ENCODE data around the gene FOXRED1.
A peak's percentile ranks its signal among the peaks of the same experiment; 100 is the strongest.
"Not testable (repeated sequence)": the region's sequence is repeated elsewhere in the genome, so short reads cannot be mapped to it uniquely, and the experiment has no call there.

FOXRED1 gene

GRCh38 chr11:126268708-126269579, at the start of gene FOXRED1, which contains the start of gene SRPRA:
Gene FOXRED1, plus strand, starts transcription at chr11:126269154. Its CDS starts 53 bp downstream, at chr11:126269207.
Gene SRPRA, minus strand, starts transcription at chr11:126268895. Its CDS starts 91 bp downstream, at chr11:126268804.
- DNase-seq (ENCODE audit: low read depth), result peak; percentile 98

DNA sequence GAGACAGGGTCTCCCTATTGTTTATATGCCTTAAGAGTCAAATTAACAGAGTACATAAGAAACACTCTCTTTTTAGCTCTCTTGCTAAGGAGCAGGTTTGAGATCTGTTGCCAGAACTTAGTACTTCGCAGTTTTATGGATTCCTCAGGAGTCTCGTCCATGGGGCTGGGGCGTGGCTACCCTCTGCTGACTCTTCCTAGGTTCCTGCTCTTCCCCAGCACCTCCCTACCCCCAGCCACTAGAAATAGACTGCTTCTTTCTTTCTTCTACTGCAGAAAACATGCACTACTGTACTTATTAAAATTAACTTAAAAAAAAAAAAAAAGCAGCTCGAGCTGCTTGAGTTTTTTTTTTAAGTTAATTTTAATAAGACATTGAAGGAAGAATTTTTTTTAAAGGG, 49.4 kb upstream of the FOXRED1 start:
- no peak for DNase-seq (ENCODE audit: low read depth)

GRCh38 chr11:126224647-126225294, 44.2 kb upstream of the FOXRED1 start:
- DNase-seq (ENCODE audit: low read depth), result no peak

DNA sequence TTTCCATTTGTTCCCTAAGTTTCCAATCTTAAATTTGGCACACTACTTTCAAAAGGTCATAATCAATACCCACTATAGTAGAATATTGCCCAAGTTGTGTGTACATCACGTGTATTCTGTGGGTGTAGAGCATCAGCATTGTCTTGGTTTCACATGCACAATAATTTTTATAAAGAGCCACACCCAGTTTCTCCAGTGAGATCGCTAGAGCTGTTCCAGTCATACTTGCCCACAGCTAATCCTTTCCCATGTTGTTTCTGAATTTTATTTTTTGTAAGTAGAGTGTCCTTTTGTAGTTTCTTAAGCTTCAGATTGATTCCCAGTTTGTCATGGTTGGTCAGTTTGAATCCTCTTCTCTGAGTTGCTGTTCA, 43.7 kb upstream of the FOXRED1 start:
- no peak for DNase-seq (ENCODE audit: low read depth)

- DNase-seq (ENCODE audit: low read depth), result no peak
Observed at GRCh38 chr11:126226334-126227084, 42.4 kb upstream of the FOXRED1 start.

DNA sequence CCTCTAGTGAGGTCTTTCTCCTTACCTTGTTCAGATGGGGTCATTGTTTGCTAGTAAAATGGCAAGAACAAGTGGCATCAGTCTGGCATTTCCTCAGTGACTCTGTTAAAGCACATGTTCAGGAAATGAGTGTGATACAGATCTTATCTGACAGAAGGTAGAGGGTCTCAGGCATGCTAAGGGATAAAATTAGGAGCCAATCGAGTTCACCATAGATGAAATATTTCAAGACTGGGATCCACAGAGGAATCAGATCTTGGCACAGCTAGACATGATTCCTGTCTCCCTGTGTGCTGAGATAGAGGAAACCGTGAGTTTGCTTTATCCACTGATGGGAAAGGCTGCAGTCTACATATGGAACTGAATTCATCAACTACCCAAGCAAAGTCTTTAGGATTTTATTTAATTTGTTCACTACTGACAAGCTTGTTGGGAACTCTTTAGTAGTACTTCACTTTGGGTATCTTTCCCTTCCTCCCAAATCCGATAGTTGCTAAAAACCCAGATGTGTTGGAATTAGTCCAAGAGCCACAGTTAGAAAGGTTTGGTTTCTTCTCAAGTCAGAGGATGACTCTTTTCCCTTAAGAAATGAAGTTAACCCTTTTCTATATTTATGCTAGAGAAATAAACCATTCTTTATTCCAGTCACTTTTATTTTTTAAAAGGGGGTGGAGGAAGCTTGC, 39.0 kb upstream of the FOXRED1 start:
- no peak for DNase-seq (ENCODE audit: low read depth)

- DNase-seq (ENCODE audit: low read depth), result no peak
Observed at GRCh38 chr11:126231725-126232459, 37.1 kb upstream of the FOXRED1 start.

DNA sequence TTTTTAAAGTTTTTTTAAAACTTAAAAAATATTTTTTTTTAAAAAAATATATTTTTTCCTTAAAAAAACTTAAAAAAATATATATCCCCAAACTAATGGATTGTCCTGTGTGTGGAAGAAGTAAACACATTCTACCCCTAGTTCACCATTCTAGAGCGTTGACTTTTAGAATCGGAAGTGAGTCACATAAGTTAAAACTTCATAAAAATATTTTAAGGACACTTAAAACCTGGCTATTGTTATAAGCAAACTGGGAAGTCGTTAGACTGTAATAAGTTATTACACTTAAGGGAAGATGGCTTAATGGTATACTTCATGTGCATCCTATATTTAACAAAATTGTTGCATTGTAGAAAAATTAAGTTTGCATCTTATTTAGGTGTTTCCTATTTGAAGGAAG, 36.3 kb upstream of the FOXRED1 start:
- DNase-seq (ENCODE audit: low read depth), result no peak

- DNase-seq (ENCODE audit: low read depth), result no peak
Observed at GRCh38 chr11:126233391-126233790, 35.6 kb upstream of the FOXRED1 start.

DNA sequence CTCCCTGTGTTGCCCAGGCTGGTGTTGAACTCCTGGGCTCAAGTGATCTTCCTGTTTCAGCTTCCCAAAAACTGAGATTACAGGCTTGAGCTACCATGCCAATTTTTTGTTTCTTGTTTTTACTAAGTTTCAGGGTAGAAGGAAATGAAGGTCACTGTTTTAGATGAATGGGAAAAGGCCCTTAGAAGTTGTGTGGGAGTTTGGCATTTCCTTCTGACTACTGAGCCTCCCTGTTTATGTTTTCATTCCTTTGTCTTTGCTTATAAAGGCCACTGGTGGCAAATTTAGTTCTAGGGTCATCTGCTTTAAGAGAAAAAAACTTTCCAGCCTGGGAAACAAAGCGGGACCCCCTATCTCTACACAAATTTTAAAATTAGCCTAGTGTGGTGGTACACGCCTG, 22.3 kb upstream of the FOXRED1 start:
- DNase-seq (ENCODE audit: low read depth), result no peak

- DNase-seq (ENCODE audit: low read depth), result no peak
Observed at GRCh38 chr11:126253265-126253664, 15.7 kb upstream of the FOXRED1 start.

DNA sequence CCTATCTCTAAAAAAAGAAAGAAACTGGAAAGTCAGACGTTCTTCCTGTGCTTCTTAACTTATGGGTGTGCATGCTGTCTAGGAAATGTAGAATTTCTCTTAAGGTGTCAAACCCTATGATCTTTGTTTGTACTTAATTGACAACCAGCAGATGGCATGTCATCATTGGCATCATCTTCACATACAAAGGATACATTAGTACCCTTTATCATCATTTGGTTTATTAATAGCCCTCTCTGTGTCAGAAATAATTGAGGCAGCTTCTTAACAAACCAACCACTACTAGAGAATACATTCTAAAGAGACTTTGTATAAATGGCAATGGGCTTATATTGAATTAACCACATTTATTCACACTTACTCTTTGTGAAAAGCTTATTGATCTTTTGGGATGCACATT, 14.1 kb upstream of the FOXRED1 start:
- DNase-seq (ENCODE audit: low read depth), result no peak

GRCh38 chr11:126255507-126255906, 13.4 kb upstream of the FOXRED1 start:
- not testable (repeated sequence) for DNase-seq (ENCODE audit: low read depth)

GRCh38 chr11:126256216-126256615, 12.7 kb upstream of the FOXRED1 start:
- no peak for DNase-seq (ENCODE audit: low read depth)

DNA sequence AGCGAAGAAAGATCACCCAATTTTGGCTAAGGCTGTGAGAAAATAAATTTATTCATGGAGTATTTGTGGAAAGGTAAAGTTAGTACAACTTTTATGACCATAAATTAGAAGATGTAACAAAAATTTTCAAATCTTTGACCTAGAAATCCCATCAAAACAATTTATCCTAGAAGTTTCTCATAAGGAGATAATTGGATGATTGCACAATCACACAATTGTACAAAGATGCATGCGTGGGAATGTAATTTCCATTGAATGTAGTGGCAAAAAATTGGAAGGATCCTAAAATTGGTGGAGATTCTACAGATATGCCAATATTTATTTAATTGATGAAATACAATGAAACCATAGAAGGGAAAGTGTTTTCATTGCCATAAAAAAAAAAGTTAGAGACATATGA, 11.8 kb upstream of the FOXRED1 start:
- no peak for DNase-seq (ENCODE audit: low read depth)

DNA sequence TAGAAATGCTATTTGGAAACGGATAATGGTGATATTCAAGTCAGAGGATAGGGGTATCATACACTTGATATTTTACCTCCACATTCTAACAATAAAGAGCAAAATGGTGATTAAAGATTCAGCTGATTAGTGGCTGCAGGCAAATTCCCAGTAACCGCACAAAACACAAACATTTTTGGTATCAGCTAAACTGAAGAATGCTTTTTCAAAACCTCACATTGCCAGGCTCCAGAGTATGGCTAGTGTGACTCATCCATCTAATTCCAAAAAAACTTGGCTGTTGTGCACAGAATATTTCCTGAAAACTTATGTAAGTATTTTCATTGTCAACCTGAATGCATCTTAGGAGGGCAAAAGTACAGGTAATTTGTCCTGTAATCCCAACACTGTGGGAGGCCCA, 11.2 kb upstream of the FOXRED1 start:
- DNase-seq (ENCODE audit: low read depth), result peak; percentile 24

DNA sequence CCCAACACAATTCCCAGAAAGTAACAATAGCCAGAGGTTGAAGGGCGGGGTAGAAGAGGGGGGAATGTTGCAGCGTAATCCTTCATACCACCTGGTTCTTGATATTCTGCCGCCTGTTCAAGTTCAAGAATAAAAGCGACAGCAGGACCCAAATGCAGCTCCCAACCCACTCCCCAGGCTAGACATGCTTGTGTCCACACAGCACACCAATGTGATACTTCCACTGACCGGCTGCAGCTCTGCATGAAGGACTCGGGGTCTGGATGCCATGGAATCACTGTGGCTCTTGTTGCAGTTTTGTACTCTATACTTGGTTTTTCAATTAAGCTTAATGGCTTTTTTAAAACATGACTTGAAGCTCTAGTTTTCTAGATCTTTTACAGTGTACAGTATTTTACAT, 6.7 kb upstream of the FOXRED1 start:
- DNase-seq (ENCODE audit: low read depth), result no peak

DNA sequence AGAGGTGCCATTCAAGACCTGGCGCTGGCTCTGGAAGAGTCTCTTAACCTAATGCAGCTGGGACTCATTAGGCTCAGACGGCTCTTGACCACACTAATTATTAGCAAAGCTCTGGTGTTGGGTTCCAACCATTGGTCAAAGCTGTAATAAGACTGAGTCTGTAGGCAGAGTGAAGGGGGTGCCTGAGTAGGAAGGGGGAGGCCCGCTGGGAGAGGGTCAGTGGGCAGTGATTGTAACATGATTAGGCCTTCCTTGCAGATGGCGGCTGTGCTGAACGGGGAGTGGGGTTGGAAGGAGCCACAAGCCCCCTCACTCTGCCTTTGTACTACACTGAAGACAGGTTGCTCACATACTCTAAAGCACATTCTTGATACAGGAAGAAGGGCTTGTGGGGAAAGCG, 5.5 kb upstream of the FOXRED1 start:
- no peak for DNase-seq (ENCODE audit: low read depth)

DNA sequence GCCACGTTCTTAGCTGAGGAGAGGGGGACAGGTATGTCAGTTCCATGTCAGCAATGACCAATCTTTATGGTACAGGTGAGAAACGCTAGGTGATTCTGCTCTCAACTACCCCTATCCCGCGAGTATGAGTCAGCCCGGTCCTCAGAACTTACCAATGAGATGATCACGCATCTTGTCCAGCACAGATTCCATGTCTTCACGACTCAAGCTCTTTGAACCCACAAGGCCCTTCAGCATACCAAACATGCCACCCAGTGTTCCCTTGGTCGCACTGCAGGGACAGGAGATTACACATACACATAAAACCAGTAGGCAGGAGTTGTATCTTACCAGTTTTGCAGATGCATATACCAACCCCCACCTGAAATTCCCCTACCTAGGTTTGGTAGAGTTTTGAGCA, 3.1 kb upstream of the FOXRED1 start:
- DNase-seq (ENCODE audit: low read depth), result no peak

GRCh38 chr11:126267650-126268049, 1.3 kb upstream of the FOXRED1 start:
- no peak for DNase-seq (ENCODE audit: low read depth)

- no peak for DNase-seq (ENCODE audit: low read depth)
Observed at GRCh38 chr11:126268361-126268707, 620 bp upstream of the FOXRED1 start.

GRCh38 chr11:126277322-126277721, 8.4 kb downstream of the FOXRED1 start:
- no peak for DNase-seq (ENCODE audit: low read depth)

All from GM04504 (cell line).